Uterus (tissue), 4 donors: ENCODE data around the gene HMGXB3. TPM values are rescaled to one million over a fixed set of nuclear protein-coding genes. Genes with fewer than 3 reads are reported as not detected.

Experiments
- DNase-seq, 2 donors: peaks; one replicate each; pipeline ENCODE4 v3.0.0-alpha.2; 2019 to 2020
- H3K27ac ChIP-seq, 2 donors: fragments of 200-600 bp; sonication (generic); 1 replicate in 1 of 2; 2 replicates in 1 of 2; pipeline ENCODE4 v1.5.1; 2016 to 2018
- H3K27me3 ChIP-seq, 2 donors: fragments of 200-600 bp; sonication (generic); one replicate each; pipeline ENCODE4 v1.5.1; 2018 to 2019; ENCODE audit warnings: control low read depth in 1 of 2
- H3K36me3 ChIP-seq, 2 donors: fragments of 200-600 bp; sonication (generic); one replicate each; pipeline ENCODE4 v1.5.1; 2019; ENCODE audit warnings: control low read depth in 1 of 2
- H3K4me1 ChIP-seq, 2 donors: fragments of 200-600 bp; sonication (generic); one replicate each; pipeline ENCODE4 v1.5.1; 2018 to 2019; ENCODE audit warnings: control low read depth in 1 of 2
- H3K4me3 ChIP-seq, 2 donors: fragments of 200-600 bp; sonication (generic); 1 replicate in 1 of 2; 2 replicates in 1 of 2; pipeline ENCODE4 v1.5.1; 2018 to 2019; ENCODE audit warnings: mild to moderate bottlenecking in 1 of 2
- H3K9me3 ChIP-seq, 2 donors: fragments of 200-600 bp; sonication (generic); one replicate each; pipeline ENCODE4 v1.5.1; 2019; ENCODE audit warnings: control low read depth in 1 of 2
- POLR2A ChIP-seq, 2 donors: fragments of 450-650 bp; IDR thresholded peaks; one replicate each; pipeline ENCODE4 v1.6.1; 2016; ENCODE audit warnings: antibody characterized with exemption in 2 of 2, mild to moderate bottlenecking in 1 of 2, moderate library complexity in 1 of 2
- intact Hi-C: fragments of 100-400 bp; cut with DNase I; formaldehyde crosslinking; loops from one replicate; pipeline ENCODE4 v1.15.1; 2023; ENCODE audit warnings: low total_unique reads
- total RNA-seq, 4 donors: library from RNA; depleted of rRNA in 3 of 4; stranded (reverse); fragments of >200 nt in 3 of 4; gene quantifications; one replicate each; pipeline versions ENCODE4 v1.1.0 to v1.2.4, GENCODE V29; 2014 to 2023
- TF ChIP-seq, protein P1 (sequence below), 4 experiments: fragments of 200-600 bp in 2 of 4; fragments of 450-650 bp in 2 of 4; sonication (generic) in 2 of 4; IDR thresholded peaks; one replicate each; pipeline ENCODE4 v1.5.1; 2016 to 2019; ENCODE audit warnings: antibody characterized with exemption in 4 of 4, mild to moderate bottlenecking in 2 of 4, moderate library complexity in 1 of 4
- donor health status: DM: yes; HTN: yes; CAD: no.

HMGXB3 gene
- total RNA-seq, 4 donors from 2014 or later: 19.0 to 43.4 (median 30.2) TPM

DNA sequence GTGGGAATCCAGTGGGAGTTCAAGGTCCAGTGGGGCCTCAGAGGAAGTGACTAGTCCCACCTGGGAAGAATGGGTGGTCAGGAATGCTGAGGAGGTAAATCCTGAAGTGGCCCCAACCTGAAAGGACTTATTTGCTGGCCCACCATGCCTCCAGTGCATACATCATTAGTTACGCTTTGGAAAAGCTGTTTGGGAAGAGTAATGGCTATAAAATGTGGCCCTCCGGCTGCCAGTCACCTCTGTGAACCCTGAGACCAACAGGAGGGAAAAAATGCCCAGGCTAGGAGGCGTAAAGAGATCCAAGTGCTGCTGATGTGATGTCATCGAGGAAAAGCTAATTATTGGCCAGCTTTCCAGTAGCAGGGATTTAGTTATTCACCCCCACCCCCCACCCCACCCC is 42.7 kb upstream of the HMGXB3 start:
- Histone ChIP-seq H3K27me3 (no peaks in the 10 kb centered on the region), H3K4me3 (no peak overlapping the region), H3K27ac (no peak overlapping the region), H3K9me3 (no peaks in the 10 kb centered on the region), H3K36me3 (no peaks in the 10 kb centered on the region), H3K4me1 (no peaks in the 10 kb centered on the region)
- intact Hi-C loops: no loop called here
- TF ChIP-seq POLR2A (IDR thresholded peaks at IDR 0.05): no peak
- TF ChIP-seq, protein P1, sequence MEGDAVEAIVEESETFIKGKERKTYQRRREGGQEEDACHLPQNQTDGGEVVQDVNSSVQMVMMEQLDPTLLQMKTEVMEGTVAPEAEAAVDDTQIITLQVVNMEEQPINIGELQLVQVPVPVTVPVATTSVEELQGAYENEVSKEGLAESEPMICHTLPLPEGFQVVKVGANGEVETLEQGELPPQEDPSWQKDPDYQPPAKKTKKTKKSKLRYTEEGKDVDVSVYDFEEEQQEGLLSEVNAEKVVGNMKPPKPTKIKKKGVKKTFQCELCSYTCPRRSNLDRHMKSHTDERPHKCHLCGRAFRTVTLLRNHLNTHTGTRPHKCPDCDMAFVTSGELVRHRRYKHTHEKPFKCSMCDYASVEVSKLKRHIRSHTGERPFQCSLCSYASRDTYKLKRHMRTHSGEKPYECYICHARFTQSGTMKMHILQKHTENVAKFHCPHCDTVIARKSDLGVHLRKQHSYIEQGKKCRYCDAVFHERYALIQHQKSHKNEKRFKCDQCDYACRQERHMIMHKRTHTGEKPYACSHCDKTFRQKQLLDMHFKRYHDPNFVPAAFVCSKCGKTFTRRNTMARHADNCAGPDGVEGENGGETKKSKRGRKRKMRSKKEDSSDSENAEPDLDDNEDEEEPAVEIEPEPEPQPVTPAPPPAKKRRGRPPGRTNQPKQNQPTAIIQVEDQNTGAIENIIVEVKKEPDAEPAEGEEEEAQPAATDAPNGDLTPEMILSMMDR (IDR thresholded peaks at IDR 0.05): no peak
- no peak for DNase-seq

DNA sequence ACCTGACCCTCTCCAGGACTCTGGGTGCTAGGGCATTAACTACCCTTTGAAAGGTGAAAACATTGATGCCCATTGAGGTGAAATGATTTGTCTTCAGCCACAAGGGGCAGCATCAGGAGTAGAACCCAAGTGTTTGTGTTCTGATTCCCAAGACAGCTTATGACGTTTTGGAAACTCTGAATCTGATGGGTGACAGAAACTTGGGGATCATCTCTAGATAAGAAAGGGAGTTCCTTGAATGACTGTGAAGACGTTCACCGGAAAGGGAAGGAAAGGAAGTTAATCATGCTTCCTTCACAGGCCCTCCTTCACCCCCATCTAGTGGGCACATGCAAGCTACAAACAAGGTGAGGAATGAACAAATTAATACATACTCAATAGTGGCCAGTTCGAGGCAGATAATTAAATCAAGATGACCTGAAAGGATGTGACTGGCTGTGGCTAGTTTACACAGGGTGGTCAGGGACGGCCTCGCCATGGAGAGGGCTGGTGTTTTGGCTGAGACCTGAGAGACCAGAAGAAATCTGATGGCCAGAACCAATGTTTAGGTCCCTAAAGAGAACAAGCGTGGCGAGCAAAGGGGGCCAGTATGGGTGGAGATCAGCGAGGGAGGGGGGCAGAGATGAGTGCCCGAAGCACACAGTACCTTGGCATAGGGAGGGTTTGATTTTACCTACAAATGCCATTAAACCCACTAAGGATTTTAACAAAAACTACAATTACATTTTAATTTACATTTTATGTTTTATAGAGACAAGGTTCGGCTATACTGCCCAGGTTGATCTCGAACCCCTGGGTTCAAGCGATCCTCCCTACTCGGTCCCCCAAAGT is 40.9 kb upstream of the HMGXB3 start:
- intact Hi-C loops: no loop called here
- H3K4me3 ChIP-seq: peak overlapping the region; percentile 82 to 95
- no peaks in the 10 kb centered on the region for H3K27me3 ChIP-seq
- peak overlapping the region; percentile 87 to 90 for H3K27ac ChIP-seq
- H3K36me3 ChIP-seq: no peaks in the 10 kb centered on the region
- no peak for TF ChIP-seq POLR2A (IDR thresholded peaks at IDR 0.05)
- TF ChIP-seq, protein P1 (IDR thresholded peaks at IDR 0.05): peak in 3 of 4 experiments; percentile 28 to 49 (median 31)
- no peak for DNase-seq
- no peaks in the 10 kb centered on the region for H3K9me3 ChIP-seq
- no peaks in the 10 kb centered on the region for H3K4me1 ChIP-seq

DNA sequence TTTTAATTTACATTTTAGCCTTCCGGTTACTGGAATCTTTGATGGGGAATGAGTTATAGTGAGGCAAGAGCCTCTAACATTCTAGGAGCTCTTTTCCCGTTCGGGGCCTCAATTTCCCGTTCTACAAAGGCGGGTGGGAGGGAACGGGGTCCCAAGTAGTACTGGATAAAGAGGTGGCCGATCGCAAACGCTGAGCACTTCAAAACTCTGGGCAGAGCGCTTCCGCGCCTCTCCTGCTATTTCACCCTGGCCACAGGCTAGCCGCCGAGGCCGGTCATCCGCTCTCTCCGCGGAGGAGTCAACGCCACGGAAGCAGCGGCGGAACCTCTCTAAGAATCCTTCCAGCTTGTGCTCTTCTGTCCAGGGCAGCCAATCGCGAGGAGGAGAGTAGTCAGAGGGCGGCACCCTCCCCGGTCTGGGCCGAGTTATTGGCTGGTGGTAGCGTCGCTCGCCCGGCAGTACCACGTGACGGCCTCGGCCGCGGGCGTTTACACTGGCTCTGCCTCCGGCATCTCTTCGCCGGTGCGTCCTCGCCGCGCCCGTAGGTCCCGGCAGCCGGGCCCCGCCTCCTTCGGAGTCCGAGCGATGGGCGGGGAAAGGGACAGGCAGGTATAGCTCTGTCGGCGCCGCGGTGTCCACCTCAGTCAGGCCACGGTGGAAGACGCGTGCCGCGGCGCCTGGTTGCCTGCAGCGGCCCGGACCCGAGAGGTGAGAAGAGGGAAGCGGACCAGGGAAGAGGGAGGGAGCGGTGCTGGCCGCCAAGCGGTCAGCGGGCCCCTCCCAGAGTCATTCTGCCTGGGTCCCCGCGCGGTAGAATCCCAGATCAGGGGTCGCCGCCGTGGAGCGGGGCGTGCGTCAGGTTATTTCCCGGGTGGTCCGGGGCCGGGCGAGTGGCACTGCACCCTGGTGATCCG is 40.0 kb upstream of the HMGXB3 start, which contains the start of gene SLC26A2:
Gene SLC26A2, plus strand, starts transcription at position 487 of the 914 bp plus-strand sequence. CDS start 16,895 bp downstream, outside the sequence.
- peak; percentile 93 to 98 for TF ChIP-seq POLR2A (IDR thresholded peaks at IDR 0.05)
- TF ChIP-seq, protein P1 (IDR thresholded peaks at IDR 0.05): peak; percentile 3 to 16 (median 14)

DNA sequence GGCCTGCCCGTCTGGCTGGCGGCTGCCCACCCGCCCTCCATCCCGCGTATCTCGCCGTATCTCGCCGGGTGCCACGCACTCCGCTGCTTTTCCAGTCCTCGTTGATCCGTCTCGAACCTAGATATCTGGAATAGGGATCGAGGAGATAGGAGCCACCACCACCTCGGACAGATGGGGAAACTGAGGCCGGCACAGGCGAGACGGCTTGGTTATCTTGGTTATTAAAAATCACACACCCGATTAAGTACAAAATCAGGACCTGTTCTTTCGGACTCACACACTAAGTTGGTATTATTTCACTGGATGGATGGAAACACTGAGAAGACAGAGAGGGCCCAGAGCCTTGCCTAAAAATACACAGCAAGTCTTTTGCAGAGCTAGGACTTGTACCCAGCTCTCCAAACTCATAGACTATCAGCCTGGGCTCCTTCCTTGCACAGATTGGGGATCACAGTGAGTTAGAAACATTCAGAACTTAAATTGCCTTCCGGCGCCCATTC is 39.3 kb upstream of the HMGXB3 start:
- intact Hi-C loops: no loop called here
- H3K27ac ChIP-seq: peak overlapping the region; percentile 87 to 88
- H3K9me3 ChIP-seq: no peaks in the 10 kb centered on the region
- H3K27me3 ChIP-seq: no peaks in the 10 kb centered on the region
- TF ChIP-seq, protein P1 (IDR thresholded peaks at IDR 0.05): no peak
- no peak for TF ChIP-seq POLR2A (IDR thresholded peaks at IDR 0.05)
- DNase-seq: no peak
- H3K36me3 ChIP-seq: no peaks in the 10 kb centered on the region
- no peaks in the 10 kb centered on the region for H3K4me1 ChIP-seq
- H3K4me3 ChIP-seq: peak overlapping the region; percentile 82 to 95

More for the DNA sequence above, 40.0 kb upstream of the HMGXB3 start, which contains the start of gene SLC26A2:
- Histone ChIP-seq H3K9me3 (no peaks in the 10 kb centered on the region), H3K27me3 (no peaks in the 10 kb centered on the region), H3K4me1 (no peaks in the 10 kb centered on the region), H3K36me3 (no peaks in the 10 kb centered on the region), H3K27ac (peak within 1 kb of the TSS; percentile 87 to 90), H3K4me3 (peak within 1 kb of the TSS; percentile 82 to 95)
- intact Hi-C loops: no loop called here
- peak; percentile 97 to 98 for DNase-seq
